HG03095 (cell line): ENCODE data around the gene S100B.

Experiments used
- ATAC-seq: cut with Tn5 transposase; IDR thresholded peaks from one replicate; pipeline ENCODE4 v1.9.1; 2021; ENCODE audit warnings: moderate library complexity; ENCODE audit not compliant: unreplicated experiment

The S100B gene

DNA sequence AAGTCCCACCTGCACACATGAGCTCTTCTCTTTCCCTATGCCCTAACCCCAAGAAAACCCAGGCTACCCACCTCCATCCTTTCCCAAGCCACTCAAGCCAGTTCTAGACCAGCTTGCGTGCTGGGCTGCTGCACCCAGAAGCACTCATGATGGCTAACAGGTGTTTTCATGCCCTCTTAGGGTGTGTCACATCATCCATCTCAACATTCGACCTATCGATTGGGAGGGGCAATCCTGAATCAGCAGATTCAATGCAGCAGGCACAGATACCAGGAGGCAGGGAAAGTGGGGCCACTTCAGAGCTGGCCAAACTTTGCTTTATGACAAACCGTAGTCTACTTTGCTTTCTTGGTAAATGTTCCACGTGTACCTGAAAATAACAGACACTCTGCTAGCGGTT is 24.0 kb upstream of the S100B start:
- no peak for ATAC-seq

GRCh38 chr21:46627726-46628125 is 22.8 kb upstream of the S100B start:
- no peak for ATAC-seq

DNA sequence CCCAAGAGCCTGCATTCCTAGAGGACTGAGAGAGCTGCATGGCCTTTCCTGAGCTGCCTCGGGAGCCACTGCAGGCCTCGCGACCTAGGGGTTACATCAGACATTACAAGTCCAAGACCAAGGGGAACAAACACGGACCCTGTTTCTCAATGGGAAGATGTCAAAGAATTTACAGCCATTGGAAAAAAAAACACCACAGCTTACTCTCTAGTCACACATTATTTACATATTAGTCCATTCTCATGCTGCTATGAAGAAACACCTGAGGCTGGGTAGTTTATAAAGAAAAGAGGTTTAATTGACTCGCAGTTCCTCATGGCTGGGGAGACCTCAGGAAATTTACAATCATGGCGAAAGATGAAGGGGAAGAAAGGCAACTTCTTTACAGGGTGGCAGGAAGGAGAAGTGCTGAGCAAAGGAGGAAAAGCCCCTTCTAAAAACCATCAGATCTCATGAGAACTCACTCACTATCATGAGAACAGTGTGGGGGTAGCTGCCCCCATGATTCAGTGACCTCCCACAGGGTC is 22.2 kb upstream of the S100B start:
- no peak for ATAC-seq

DNA sequence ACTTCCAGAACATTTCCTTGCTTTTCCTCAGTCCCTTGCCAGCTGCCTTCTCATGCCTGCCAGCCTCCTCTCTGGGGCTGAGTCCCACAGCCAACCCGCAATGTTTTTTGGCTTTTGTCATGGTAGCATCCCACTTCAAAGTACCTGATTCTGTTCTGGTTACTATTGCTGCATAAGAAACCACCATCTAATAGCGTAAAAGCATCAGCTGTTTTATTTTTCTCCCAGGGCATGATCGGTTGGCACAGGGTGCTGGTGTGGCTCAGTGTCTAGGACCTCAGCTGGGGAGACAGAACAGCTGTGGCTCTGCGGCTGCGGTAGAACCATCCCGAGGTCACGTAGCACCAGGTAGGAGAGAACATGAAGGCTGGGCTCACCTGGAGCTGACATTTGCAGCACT is 21.7 kb upstream of the S100B start:
- no peak for ATAC-seq

DNA sequence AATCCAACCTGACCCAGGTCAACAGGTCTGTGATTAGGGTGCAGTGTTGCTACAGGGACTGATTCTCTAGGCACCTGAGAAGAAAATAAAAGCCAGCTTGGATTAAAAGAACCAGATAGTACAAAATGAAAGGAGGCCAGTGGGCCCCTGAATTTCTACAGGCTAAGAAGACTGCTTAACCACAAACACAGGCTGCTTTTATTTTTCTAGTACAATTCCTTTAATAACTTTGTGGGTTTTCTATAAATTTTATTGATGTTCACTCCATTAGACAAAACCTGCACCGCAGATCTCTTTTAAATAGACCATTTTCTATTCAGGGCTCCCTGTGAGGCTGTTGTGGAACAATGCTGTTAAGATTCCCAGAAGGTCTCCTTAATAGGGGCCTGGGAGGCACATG is 20.9 kb upstream of the S100B start:
- ATAC-seq, result no peak

GRCh38 chr21:46624050-46624449 is 19.2 kb upstream of the S100B start:
- no peak for ATAC-seq

DNA sequence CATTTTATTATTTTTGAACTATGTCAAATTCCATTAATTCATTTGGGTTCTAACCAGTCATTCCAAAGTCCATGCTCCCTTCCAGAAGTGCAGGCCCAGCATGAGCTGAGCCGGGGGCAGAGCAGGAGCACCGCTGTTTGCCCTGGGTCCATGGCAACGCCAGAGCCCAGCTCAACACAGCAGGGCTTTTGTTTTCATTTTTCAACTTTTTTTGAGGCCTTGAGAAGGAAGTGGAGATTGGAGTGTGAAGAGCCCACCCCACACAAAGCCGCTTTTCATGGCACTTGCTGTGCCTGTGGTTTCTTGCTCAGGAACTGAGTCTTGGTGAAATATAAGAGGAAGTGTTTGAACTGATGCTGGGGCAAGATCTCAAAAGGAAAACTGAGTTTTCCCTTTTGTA is 17.3 kb upstream of the S100B start:
- ATAC-seq, result no peak

DNA sequence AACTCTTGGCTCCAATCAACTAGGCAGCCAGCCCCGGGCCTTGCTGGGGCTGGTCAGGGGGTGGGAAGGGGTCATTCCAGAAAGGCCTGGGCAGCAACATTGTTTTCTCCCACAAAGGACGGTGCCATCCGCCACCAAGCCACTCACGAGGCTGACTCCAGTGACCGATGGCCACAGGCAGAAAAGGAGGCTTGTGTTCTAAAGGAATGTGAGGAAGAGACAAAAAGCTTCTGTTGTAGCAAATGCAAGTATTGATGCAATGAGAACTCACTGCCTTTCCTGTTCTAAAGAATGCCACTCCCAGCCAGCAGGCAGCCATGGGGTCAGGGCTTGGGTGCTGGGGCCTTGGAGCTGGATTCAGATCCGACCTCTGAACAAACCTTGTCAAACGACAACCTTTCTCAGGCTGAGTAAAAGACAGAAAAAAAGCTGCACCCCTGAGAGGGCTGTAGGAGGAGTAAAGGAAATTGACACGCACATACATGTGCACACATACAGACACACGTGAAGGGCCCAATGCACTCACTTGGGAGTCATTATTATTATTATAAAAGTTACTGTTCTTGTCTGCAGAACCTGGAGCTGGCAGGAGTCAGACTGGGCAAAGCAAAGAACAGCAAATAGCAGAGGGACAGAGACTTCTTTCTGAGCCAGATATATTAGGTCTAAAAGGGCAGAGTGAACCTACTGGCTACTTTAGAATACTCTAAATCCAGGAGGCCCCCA is 16.7 kb upstream of the S100B start:
- no peak for ATAC-seq

DNA sequence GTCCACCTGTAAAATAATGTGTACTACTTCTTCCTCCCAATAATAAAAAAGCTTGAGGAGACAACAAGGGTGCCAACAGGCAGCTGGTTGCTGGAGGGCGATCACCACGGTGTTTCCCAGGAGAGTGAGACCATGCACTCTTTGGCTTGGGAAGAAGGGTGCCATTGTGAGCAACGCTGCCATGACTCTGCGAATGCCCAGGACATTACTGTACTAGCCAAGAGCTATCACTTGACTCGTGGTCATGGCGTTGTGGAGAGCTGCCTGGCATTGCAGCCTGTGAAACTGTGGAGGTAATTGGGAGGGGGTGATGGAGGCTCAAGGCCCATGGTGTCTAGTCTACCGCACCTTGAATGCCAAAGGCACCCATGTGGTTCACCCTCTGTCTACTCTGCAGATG is 16.0 kb upstream of the S100B start:
- ATAC-seq, result no peak

DNA sequence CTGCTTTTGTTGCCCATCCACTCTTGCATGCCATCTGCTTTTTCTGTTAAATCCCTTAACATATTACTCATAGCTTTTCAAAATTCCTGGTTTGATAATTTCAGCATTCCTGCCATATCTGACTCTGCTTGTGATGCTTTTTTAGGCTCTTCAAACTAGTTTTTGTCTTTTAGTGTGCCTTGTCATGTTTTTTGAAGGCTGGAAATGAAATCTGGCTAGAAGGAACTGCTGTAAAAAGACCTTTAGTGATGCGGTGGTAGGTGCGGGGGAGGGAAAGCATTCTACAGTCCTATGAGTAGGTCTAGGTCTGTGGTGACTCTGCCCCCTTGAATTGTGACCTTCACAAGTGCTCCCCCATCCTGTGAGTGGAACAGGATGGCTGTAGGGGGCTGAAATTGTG is 15.0 kb upstream of the S100B start:
- ATAC-seq, result no peak

DNA sequence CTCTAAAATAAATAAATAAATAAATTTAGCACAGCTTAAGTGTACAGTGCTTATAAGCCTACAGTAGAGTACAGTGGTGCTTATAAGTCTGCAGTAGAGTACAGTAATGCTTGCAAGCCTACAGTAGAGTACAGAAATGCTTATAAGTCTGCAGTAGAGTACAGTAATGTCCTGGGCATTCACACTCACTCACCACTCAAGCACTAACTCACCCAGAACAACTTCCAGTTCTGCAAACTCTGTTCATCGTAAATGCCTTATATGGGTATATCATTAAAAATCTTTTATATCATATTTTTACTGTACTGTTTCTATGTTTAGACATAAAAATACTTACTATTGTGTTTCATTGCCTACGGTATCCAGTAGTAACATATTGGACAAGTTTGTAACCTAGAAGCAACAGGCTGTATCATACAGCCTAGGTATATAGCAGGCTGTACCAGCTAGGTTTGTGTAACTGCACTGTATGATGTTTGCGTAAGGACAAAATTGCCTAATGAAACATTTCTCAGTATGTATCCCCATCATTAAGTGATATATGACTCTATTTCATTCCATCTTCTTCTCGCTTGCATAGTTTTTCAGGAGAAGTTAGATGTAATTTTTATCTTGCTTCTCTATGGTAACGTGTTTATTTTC is 14.0 kb upstream of the S100B start:
- no peak for ATAC-seq

DNA sequence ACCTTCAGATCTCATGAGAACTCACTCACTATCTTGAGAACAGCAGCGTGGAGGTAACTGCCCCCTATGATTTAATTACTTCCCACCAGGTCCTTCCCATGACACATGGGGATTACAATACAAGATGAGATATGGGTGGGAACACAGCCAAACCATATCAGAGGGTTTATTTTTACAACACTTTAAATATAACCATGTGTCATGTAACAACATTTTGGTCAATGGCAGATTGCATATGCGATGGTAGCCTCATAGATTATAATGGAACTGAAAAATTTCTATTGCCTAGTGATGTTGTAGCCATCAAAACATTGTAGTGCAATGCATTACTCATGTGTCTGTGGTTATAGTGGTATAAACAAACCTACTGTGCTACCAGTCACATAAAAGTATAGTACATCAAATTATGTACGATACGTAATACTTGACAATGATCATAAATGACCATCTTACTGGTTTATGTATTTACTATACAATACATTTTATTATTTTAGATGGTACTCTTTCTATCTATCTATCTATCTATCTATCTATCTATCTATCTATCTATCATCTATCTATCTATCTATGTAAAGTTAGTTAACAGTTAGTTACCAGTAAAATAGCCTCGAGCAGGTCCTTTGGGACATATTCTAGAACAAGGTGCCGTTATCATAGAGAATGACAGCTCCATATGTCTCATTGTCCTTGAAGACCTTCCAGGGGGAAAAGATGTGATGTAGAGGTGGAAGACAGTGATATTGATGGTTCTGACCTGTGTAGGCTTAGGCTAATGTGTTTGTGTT is 12.6 kb upstream of the S100B start:
- no peak for ATAC-seq

DNA sequence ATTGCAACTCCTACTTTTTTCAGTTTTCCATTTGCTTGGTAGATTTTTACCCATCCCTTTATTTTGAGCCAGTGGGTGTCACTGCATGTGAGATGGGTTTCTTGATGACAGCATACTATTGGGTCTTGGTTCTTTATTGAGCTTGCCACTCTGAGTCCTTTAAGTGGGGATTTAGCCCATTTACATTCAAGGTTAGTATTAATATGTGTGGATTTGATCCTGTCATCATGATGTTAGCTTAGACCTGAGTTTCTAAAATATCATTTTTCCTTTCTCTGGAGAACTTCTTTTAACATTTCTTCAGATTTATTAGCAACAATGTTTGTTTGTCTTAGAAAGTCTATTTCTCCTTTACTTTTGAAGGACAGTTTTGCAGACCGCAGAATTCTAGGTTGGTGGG is 11.8 kb upstream of the S100B start:
- ATAC-seq, result no peak

GRCh38 chr21:46616050-46616449 is 11.2 kb upstream of the S100B start:
- ATAC-seq, result no peak

DNA sequence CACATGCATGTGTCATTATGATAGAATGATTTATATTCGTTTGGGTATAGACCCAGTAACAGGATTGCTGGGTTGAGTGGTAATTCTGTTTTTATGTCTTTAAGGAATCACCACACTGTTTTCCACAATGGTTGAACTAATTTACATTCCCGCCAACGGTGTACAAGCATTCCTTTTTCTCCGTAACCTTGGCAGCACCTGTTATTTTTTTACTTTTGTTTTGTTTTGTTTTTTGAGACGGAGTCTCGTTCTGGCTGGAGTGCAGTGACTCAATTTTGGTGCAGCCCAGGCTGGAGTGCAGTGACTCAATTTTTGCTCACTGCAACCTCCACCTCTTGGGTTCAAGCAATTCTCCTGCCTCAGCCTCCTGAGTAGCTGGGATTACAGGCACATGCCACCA is 8.5 kb upstream of the S100B start:
- ATAC-seq, result no peak

DNA sequence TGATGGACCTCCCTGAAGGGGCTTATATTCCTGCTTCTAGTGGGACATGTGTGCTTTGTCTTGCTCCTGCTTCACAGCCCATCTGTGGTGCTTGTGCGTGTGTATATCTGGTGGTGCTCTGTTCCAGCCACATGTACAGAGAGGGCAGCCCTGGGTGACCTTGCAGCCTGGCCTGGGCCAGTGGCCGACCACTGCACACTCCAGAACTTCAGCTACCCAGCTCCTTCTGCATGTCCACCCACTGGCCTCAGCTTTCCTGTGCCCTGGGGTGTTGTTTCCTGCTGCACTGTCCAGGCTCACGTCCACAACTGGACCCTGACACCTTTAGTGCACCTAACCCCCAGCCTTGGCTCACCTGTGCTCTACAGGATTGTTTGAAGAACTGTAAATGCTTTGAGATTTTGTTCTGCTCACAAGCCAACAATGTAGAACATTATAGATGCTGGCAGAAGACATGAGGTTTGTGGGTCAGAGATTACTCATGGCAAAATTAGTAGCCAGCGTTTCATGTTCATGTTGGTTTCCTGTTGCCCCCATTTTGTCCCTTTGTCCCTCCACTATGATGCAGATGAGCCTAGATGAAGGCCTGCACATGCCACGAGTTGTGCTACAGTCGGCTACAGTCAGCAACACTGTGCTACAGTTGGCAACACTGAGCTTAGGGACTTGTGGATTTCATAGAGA is 5.3 kb upstream of the S100B start:
- no peak for ATAC-seq

GRCh38 chr21:46608672-46609111 is 3.8 kb upstream of the S100B start:
- ATAC-seq, result no peak

DNA sequence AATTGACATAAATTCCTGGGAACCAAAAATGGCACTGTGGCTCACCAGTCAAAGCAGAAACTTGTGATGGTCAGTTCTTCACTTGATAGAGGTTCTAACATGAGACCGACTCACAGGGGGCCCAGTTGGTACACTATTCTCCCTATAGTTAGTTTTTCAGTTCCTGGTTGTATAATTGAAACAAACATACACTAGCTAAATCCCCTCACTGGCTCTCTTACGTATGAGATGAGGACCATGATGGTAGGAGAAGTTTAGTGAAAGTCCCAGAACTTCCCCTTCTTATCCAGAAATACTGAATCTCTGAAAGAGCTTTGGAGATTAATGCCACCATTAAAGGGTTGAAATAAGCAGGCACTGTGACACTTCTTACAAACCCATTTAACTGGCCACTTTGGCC is 2.8 kb upstream of the S100B start:
- ATAC-seq, result no peak

DNA sequence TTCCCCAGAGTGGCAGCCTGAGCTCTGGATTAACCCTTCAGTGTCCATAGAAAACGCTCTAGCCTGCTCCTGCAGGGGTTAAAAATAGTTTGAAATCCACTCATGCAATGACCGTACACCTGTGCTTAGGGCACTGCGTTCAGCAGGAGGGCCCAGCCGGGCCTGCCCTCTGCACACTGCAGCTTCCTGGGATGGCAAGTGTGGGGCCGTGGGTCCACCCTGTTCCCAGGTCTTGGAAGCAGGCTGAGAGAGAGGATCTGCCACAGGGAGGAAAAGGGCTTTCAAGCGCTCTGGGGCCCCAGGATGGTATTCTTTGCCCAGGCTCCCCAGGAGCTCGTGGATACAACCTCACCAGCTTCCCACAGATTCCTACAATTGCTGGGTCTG is 1.5 kb upstream of the S100B start:
- no peak for ATAC-seq

DNA sequence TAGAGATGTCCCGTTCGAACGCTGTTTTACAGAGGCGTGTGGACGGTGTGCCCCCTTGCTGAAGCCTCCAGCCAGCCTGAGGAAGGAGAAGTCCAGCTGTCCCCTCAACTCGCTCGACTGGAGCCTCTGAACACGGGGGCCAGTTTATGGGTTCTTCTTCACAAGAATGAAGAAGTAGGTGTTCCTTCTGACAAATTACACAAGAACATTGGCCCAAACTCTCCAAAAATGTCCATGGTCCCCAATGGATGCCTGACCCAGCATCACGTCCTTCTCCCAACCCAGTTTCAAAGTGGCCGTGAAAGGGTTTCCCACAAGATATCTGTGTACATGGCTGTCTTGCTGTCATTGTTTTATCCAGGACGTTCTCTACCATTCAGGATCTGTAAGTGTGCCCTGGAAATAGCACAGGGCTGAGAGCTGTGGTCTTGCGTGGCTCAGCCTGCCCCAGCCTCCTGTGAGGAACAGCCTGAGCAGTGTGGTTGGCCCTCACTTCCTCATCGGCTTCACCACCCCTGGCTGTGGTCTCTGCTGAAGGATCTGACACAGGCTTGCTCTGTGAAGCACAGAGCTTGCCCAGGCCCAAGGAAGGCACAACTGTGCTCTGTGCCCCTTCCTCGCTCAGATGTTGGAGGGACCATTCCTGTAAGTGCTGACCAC is 1.0 kb upstream of the S100B start:
- no peak for ATAC-seq
